Nephron (organoid): ENCODE data around the gene IGDCC3.

Experiments used
- H3K27ac Mint-ChIP-seq, 3 experiments: 2 replicates each; pipeline ENCODE4 v1.8.0; 2020; ENCODE audit warnings: mixed read lengths in 3 of 3, mild to moderate bottlenecking in 2 of 3, moderate library complexity in 1 of 3
- H3K27me3 Mint-ChIP-seq: 2 replicates; pipeline ENCODE4 v1.8.0; 2021; ENCODE audit warnings: low read depth, mild to moderate bottlenecking, moderate library complexity, mixed read lengths
- H3K36me3 Mint-ChIP-seq: 2 replicates; pipeline ENCODE4 v1.8.0; 2020; ENCODE audit warnings: low read depth, mixed read lengths
- H3K4me1 Mint-ChIP-seq: 2 replicates; pipeline ENCODE4 v1.8.0; 2020; ENCODE audit warnings: mixed read lengths
- H3K4me3 Mint-ChIP-seq, 3 experiments: 2 replicates each; pipeline ENCODE4 v1.8.0; 2020; ENCODE audit warnings: mild to moderate bottlenecking in 3 of 3, mixed read lengths in 3 of 3, moderate library complexity in 2 of 3
- H3K9me3 Mint-ChIP-seq: 2 replicates; pipeline ENCODE4 v1.8.0; 2020; ENCODE audit warnings: mixed read lengths
- CTCF ChIP-seq, 3 experiments: fragments of 200-600 bp; sonication (generic); IDR thresholded peaks; one replicate each; pipeline ENCODE4 v1.5.0; 2021; ENCODE audit warnings: antibody characterized with exemption in 3 of 3; ENCODE audit not compliant: unreplicated experiment in 3 of 3

IGDCC3 gene

GRCh38 chr15:65290228-65290627 lies 87.6 kb downstream of the IGDCC3 start:
- H3K27ac Mint-ChIP-seq = no peak overlapping the region
- H3K4me1 Mint-ChIP-seq = peaks cover 13% of the 10 kb centered on the region
- TF ChIP-seq CTCF (IDR thresholded peaks at IDR 0.05; ENCODE audit: unreplicated experiment in 3 of 3) = no peak
- H3K9me3 Mint-ChIP-seq = no peaks in the 10 kb centered on the region
- H3K27me3 Mint-ChIP-seq = no peaks in the 10 kb centered on the region
- no peak overlapping the region for H3K4me3 Mint-ChIP-seq
- no peaks in the 10 kb centered on the region for H3K36me3 Mint-ChIP-seq

- H3K36me3 Mint-ChIP-seq = no peaks in the 10 kb centered on the region
- no peaks in the 10 kb centered on the region for H3K9me3 Mint-ChIP-seq
- TF ChIP-seq CTCF (IDR thresholded peaks at IDR 0.05; ENCODE audit: unreplicated experiment in 3 of 3) = no peak
- H3K4me3 Mint-ChIP-seq = no peak overlapping the region
- H3K4me1 Mint-ChIP-seq = peaks cover 13% of the 10 kb centered on the region
- no peak overlapping the region for H3K27ac Mint-ChIP-seq
- H3K27me3 Mint-ChIP-seq = no peaks in the 10 kb centered on the region
These were observed 88.4 kb downstream of the IGDCC3 start for GRCh38 chr15:65289261-65289854.

- no peaks in the 10 kb centered on the region for H3K9me3 Mint-ChIP-seq
- H3K4me1 Mint-ChIP-seq = peaks cover 16% of the 10 kb centered on the region
- peaks cover 11% of the 10 kb centered on the region for H3K36me3 Mint-ChIP-seq
- no peak for TF ChIP-seq CTCF (IDR thresholded peaks at IDR 0.05; ENCODE audit: unreplicated experiment in 3 of 3)
- peak overlapping the region; percentile 86 to 91 (median 89) for H3K4me3 Mint-ChIP-seq
- no peaks in the 10 kb centered on the region for H3K27me3 Mint-ChIP-seq
- H3K27ac Mint-ChIP-seq = peak overlapping the region; percentile 65 to 87 (median 73)
These were observed 90.3 kb downstream of the IGDCC3 start for GRCh38 chr15:65287520-65287855.

GRCh38 chr15:65286704-65287519 lies 90.9 kb downstream of the IGDCC3 start, which contains the start of gene PARP16:
Gene PARP16, minus strand, starts transcription at chr15:65286883. Its CDS starts 457 bp downstream, at chr15:65286426.
- H3K9me3 Mint-ChIP-seq = no peaks in the 10 kb centered on the region
- TF ChIP-seq CTCF (IDR thresholded peaks at IDR 0.05; ENCODE audit: unreplicated experiment in 3 of 3) = peak; percentile 25 to 45 (median 33)
- H3K27ac Mint-ChIP-seq = peak within 1 kb of the TSS; percentile 73 to 93 (median 88)
- peaks cover 19% of the 10 kb centered on the region for H3K4me1 Mint-ChIP-seq
- peak within 1 kb of the TSS; percentile 86 to 91 (median 89) for H3K4me3 Mint-ChIP-seq
- H3K36me3 Mint-ChIP-seq = peaks cover 15% of the 10 kb centered on the region
- H3K27me3 Mint-ChIP-seq = no peaks in the 10 kb centered on the region

- Mint-ChIP-seq H3K4me1 (peaks cover 19% of the 10 kb centered on the region), H3K4me3 (peak overlapping the region; percentile 86 to 91 (median 89)), H3K27ac (peak overlapping the region; percentile 73 to 93 (median 88)), H3K9me3 (no peaks in the 10 kb centered on the region), H3K27me3 (no peaks in the 10 kb centered on the region), H3K36me3 (peaks cover 15% of the 10 kb centered on the region)
- TF ChIP-seq CTCF (IDR thresholded peaks at IDR 0.05; ENCODE audit: unreplicated experiment in 3 of 3) = no peak
These were observed 91.6 kb downstream of the IGDCC3 start for GRCh38 chr15:65286069-65286703.
